ENCODE results near the gene ENTPD8. TPM values are rescaled to one million over a fixed set of nuclear protein-coding genes. Genes with fewer than 3 reads are reported as not detected.
"Not testable (repeated sequence)": the region's sequence is repeated elsewhere in the genome, so short reads cannot be mapped to it uniquely, and the experiment has no call there.

ENTPD8 gene
- total RNA-seq, 1 donor from 2014 or later, result not detected

DNA sequence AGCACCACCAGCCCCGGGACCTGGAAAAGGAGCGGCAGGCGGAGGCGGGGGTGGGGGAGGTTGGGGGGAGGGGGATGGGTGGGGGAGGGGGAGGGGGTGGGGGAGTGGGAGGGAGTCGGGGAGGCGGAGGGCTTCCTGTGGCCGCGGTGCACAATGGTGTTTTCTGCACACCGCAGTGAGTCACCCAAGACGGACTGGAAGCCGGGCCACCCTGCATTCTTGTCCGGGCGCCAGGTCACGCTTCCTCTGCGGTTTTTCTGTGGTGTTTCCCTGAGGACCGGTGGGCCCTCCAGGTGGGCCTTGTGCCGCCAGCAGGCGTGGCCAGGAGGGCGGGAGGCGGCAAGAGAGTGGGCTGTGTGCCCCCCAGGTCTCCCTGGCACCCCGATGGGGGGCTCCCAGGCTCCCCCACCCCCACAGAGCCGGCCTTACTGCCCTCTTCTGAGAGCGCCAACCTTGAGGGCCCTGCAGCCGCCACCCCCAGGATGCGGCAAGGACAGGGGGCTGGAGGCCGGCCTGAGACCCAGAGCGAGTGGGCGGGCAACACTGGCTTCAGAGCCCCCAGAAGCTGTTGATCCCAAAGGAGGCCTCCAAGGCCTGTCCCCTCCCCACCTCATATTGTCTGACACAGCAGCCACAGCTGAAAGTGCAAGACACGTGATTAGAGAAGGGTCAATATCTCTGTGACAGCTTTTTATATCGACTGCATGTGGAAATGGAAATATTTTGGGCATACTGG, 29.3 kb downstream of the ENTPD8 start:
- no peak overlapping the region for H3K27ac Mint-ChIP-seq
- Histone ChIP-seq H3K4me1 (peaks cover 10% of the 10 kb centered on the region), H4K20me1 (ENCODE audit: low read depth) (peaks cover 14% of the 10 kb centered on the region), H3K9ac (no peak overlapping the region), H3K36me3 (no peaks in the 10 kb centered on the region), H3K9me3 (ENCODE audit: low read depth) (no peaks in the 10 kb centered on the region), H3K27me3 (peaks cover under 1% of the 10 kb centered on the region), H3K27ac (no peak overlapping the region), H3K79me2 (ENCODE audit: low read depth) (no peaks in the 10 kb centered on the region), H3F3A (ENCODE audit: low read depth) (no peaks in the 10 kb centered on the region), H2AFZ (replicated peaks) (no peak overlapping the region), H3K4me3 (no peak overlapping the region), H3K4me2 (no peak overlapping the region)
- TF ChIP-seq EZH2 (IDR thresholded peaks at IDR 0.05), result no peak
- TF ChIP-seq EZH2phosphoT487 (IDR thresholded peaks at IDR 0.05), result no peak
- no peak for TF ChIP-seq CTCF (IDR thresholded peaks at IDR 0.05)
- H3K4me1 Mint-ChIP-seq, result peaks cover 5% of the 10 kb centered on the region
- peaks cover 2% of the 10 kb centered on the region for H3K27me3 Mint-ChIP-seq (ENCODE audit: insufficient read depth, low read depth)
- H3K4me3 Mint-ChIP-seq, result no peak overlapping the region
- no peaks in the 10 kb centered on the region for H3K9me3 Mint-ChIP-seq
- H3K36me3 Mint-ChIP-seq, result no peaks in the 10 kb centered on the region
- no peak for DNase-seq (ENCODE audit: low spot score)

DNA sequence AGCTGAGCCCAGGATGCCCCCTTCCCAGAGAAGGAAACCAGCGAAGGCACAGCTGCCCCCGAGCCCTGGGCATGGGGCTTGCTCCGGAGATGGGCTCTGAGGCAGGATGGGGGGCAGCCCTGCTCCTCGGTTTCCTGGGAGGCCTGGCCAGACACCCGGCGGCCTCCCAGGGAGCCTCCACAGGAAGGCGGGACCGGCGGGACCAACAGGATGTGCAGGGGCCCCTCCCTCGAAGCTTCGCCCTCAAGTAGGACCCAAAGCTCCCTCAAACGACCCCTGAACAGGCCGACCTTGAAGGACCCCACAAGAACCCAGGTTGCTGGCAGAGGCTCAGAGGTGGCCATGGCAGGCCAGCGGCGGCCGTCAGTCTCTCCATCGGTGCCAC, 29.9 kb downstream of the ENTPD8 start:
- no peaks in the 10 kb centered on the region for H3K36me3 ChIP-seq
- no peaks in the 10 kb centered on the region for H3K9me3 Mint-ChIP-seq
- H3K9ac ChIP-seq, result no peak overlapping the region
- H3F3A ChIP-seq (ENCODE audit: low read depth), result no peaks in the 10 kb centered on the region
- no peak overlapping the region for H3K4me3 Mint-ChIP-seq
- no peak for DNase-seq (ENCODE audit: low spot score)
- H3K27ac ChIP-seq, result no peak overlapping the region
- no peak for TF ChIP-seq EZH2 (IDR thresholded peaks at IDR 0.05)
- TF ChIP-seq CTCF (IDR thresholded peaks at IDR 0.05), result no peak
- TF ChIP-seq EZH2phosphoT487 (IDR thresholded peaks at IDR 0.05), result no peak
- peaks cover 5% of the 10 kb centered on the region for H3K4me1 Mint-ChIP-seq
- H4K20me1 ChIP-seq (ENCODE audit: low read depth), result peaks cover 19% of the 10 kb centered on the region
- peaks cover 6% of the 10 kb centered on the region for H3K27me3 ChIP-seq
- H3K27ac Mint-ChIP-seq, result no peak overlapping the region
- peaks cover 2% of the 10 kb centered on the region for H3K27me3 Mint-ChIP-seq (ENCODE audit: insufficient read depth, low read depth)
- H3K4me1 ChIP-seq, result peaks cover 13% of the 10 kb centered on the region
- no peaks in the 10 kb centered on the region for H3K79me2 ChIP-seq (ENCODE audit: low read depth)
- H3K4me3 ChIP-seq, result no peak overlapping the region
- H2AFZ ChIP-seq (replicated peaks), result no peak overlapping the region
- H3K4me2 ChIP-seq, result no peak overlapping the region
- H3K36me3 Mint-ChIP-seq, result no peaks in the 10 kb centered on the region
- H3K9me3 ChIP-seq (ENCODE audit: low read depth), result no peaks in the 10 kb centered on the region

GRCh38 chr9:137410891-137411249, 30.3 kb downstream of the ENTPD8 start:
- Histone ChIP-seq H3K4me1 (peaks cover 13% of the 10 kb centered on the region), H3K27me3 (peaks cover 10% of the 10 kb centered on the region), H3K27ac (no peak overlapping the region), H3K9ac (no peak overlapping the region), H3K9me3 (ENCODE audit: low read depth) (no peaks in the 10 kb centered on the region), H3K36me3 (no peaks in the 10 kb centered on the region), H2AFZ (replicated peaks) (no peak overlapping the region), H3F3A (ENCODE audit: low read depth) (no peaks in the 10 kb centered on the region), H3K4me3 (no peak overlapping the region), H4K20me1 (ENCODE audit: low read depth) (peaks cover 23% of the 10 kb centered on the region), H3K79me2 (ENCODE audit: low read depth) (no peaks in the 10 kb centered on the region), H3K4me2 (no peak overlapping the region)
- H3K4me3 Mint-ChIP-seq, result no peak overlapping the region
- H3K9me3 Mint-ChIP-seq, result no peaks in the 10 kb centered on the region
- no peaks in the 10 kb centered on the region for H3K36me3 Mint-ChIP-seq
- H3K27me3 Mint-ChIP-seq (ENCODE audit: insufficient read depth, low read depth), result peaks cover 2% of the 10 kb centered on the region
- no peak for TF ChIP-seq EZH2 (IDR thresholded peaks at IDR 0.05)
- TF ChIP-seq EZH2phosphoT487 (IDR thresholded peaks at IDR 0.05), result no peak
- TF ChIP-seq CTCF (IDR thresholded peaks at IDR 0.05), result no peak
- H3K27ac Mint-ChIP-seq, result no peak overlapping the region
- no peak for DNase-seq (ENCODE audit: low spot score)
- peaks cover 8% of the 10 kb centered on the region for H3K4me1 Mint-ChIP-seq

DNA sequence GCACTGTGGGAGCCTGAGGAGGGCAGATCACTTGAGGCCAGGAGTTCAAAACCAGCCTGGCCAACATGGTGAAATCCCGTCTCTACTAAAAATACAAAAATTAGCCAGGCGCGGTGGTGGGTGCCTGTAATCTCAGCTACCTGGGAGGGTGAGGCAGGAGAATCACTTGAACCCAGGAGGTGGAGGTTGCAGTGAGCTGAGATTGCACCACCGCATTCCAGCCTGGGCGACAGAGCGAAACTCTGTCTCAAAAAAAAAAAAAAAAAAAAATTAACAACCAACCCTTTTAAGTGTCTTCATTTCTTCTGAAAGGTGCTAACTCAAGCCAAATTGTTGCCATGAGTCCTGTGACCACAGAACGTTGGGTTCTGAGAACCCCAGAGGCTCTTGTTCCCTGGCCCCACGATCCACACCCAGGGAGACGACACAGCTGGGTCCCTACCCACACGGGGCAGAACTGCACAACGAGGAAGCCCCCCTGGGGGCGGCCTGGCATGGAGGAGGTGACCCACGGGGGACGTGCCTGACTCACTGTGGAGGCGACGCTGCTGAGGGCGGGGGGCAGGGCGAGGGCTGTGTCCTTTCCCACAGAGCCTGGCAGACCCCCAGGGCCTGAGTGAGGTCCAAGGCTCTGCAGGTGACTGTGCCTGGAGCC, 30.8 kb downstream of the ENTPD8 start:
- not testable (repeated sequence) for H3K36me3 ChIP-seq; H3K79me2 ChIP-seq (ENCODE audit: low read depth); H3K4me2 ChIP-seq; H3K9me3 Mint-ChIP-seq; H3K4me3 Mint-ChIP-seq; H3K9ac ChIP-seq; H3K27me3 Mint-ChIP-seq (ENCODE audit: insufficient read depth, low read depth); H3K27ac ChIP-seq; H3K27ac Mint-ChIP-seq; DNase-seq (ENCODE audit: low spot score); H3K27me3 ChIP-seq; H3K36me3 Mint-ChIP-seq; H2AFZ ChIP-seq (replicated peaks); H3K9me3 ChIP-seq (ENCODE audit: low read depth); H3F3A ChIP-seq (ENCODE audit: low read depth); H3K4me3 ChIP-seq
- H3K4me1 ChIP-seq, result peaks cover 13% of the 10 kb centered on the region
- peaks cover 12% of the 10 kb centered on the region for H3K4me1 Mint-ChIP-seq
- H4K20me1 ChIP-seq (ENCODE audit: low read depth), result peaks cover 26% of the 10 kb centered on the region

All from neural progenitor cell (in vitro differentiated cells).